H1 (cell line): ENCODE data around the gene STAT3. TPM values are rescaled to one million over a fixed set of nuclear protein-coding genes. Genes with fewer than 3 reads are reported as not detected.

ENCODE experiments used
- CTCF ChIA-PET: fragments of 300-600 bp; sonication (Branson Sonifier 250); formaldehyde crosslinking; loops from one replicate; lab custom pipeline; 2021; ENCODE audit not compliant: partially characterized antibody; lab: Charles Lee
- POLR2A ChIA-PET: fragments of 300-600 bp; sonication (Branson Sonifier 250); formaldehyde crosslinking; loops from one replicate; lab custom pipeline; 2021; ENCODE audit warnings: inconsistent platforms; ENCODE audit not compliant: partially characterized antibody; lab: Charles Lee
- DNase-seq, 2 experiments: peaks; one replicate each; pipeline versions ENCODE4 v3.0.0 to v3.0.0-alpha.2; 2010 to 2022; ENCODE audit warnings: low spot score in 2 of 2, low read depth in 1 of 2, mixed read lengths in 1 of 2
- FAIRE-seq: peaks from 2 replicates; lab custom pipeline; 2011; peaks lifted over from hg19 to GRCh38; lab: Jason Lieb, UNC
- H2AFZ ChIP-seq: 2 replicates; pipeline ENCODE4 v1.8.1; 2012; ENCODE audit warnings: low read length, inconsistent platforms
- H2AK5ac ChIP-seq: 2 replicates; pipeline ENCODE4 v1.6.1; 2013; ENCODE audit warnings: low read depth, low read length
- H2BK120ac ChIP-seq: replicated peaks from 2 replicates; pipeline ENCODE3; 2013; ENCODE audit warnings: low read depth, low read length, inconsistent platforms
- H2BK12ac ChIP-seq: 2 replicates; pipeline ENCODE4 v1.6.1; 2013; ENCODE audit warnings: low read depth, low read length
- H2BK15ac ChIP-seq: 2 replicates; pipeline ENCODE4 v1.6.1; 2013; ENCODE audit warnings: low read length
- H2BK20ac ChIP-seq: 2 replicates; pipeline ENCODE4 v1.6.1; 2013; ENCODE audit warnings: low read length
- H2BK5ac ChIP-seq: 2 replicates; pipeline ENCODE4 v1.6.1; 2013; ENCODE audit warnings: low read depth, low read length
- H3K14ac ChIP-seq: 2 replicates; pipeline ENCODE4 v1.6.1; 2013; ENCODE audit warnings: inconsistent platforms; ENCODE audit not compliant: insufficient read length
- H3K18ac ChIP-seq: 2 replicates; pipeline ENCODE4 v1.6.1; 2013; ENCODE audit warnings: low read length; ENCODE audit errors: extremely low read depth
- H3K23ac ChIP-seq: 2 replicates; pipeline ENCODE4 v1.6.1; 2013; ENCODE audit warnings: inconsistent platforms; ENCODE audit not compliant: insufficient read length
- H3K23me2 ChIP-seq: 2 replicates; pipeline ENCODE4 v1.6.1; 2013; ENCODE audit warnings: low read depth, low read length
- H3K27ac ChIP-seq: 2 replicates; pipeline ENCODE4 v1.6.1; 2011; ENCODE audit warnings: low read depth, low read length, inconsistent platforms
- H3K27me3 ChIP-seq, 4 experiments: replicated peaks in 1 of 4; 1 replicate in 1 of 4; 2 replicates in 3 of 4; pipeline versions ENCODE4 v1.6.1 to v1.8.1; 2011 to 2013; ENCODE audit warnings: low read length in 3 of 4, mild to moderate bottlenecking in 3 of 4, inconsistent platforms in 2 of 4, mixed read lengths in 2 of 4, moderate library complexity in 1 of 4; ENCODE audit not compliant: control insufficient read depth in 3 of 4, insufficient read depth in 3 of 4; ENCODE audit errors: extremely low read depth in 1 of 4
- H3K36me3 ChIP-seq, 4 experiments: 2 replicates each; pipeline versions ENCODE4 v1.6.1 to v1.8.1; 2011 to 2013; ENCODE audit warnings: mild to moderate bottlenecking in 4 of 4, low read length in 3 of 4, moderate library complexity in 2 of 4, control low read depth in 1 of 4, inconsistent platforms in 1 of 4; ENCODE audit not compliant: insufficient read depth in 4 of 4, control insufficient read depth in 2 of 4
- H3K4ac ChIP-seq: replicated peaks from 2 replicates; pipeline ENCODE3; 2013; ENCODE audit warnings: low read length, low read depth, mixed read lengths, inconsistent platforms; ENCODE audit not compliant: insufficient read length
- H3K4me1 ChIP-seq, 4 experiments: replicated peaks in 1 of 4; 1 replicate in 1 of 4; 2 replicates in 3 of 4; pipeline versions ENCODE4 v1.6.1 to v1.8.1; 2011 to 2013; ENCODE audit warnings: low read length in 3 of 4, inconsistent platforms in 2 of 4, mixed read lengths in 1 of 4; ENCODE audit not compliant: insufficient read depth in 4 of 4, control insufficient read depth in 3 of 4
- H3K4me2 ChIP-seq, 2 experiments: 2 replicates each; pipeline versions ENCODE4 v1.6.1 to v1.8.1; 2011 to 2013; ENCODE audit warnings: low read depth in 2 of 2, low read length in 2 of 2, control low read depth in 1 of 2, inconsistent platforms in 1 of 2, mild to moderate bottlenecking in 1 of 2; ENCODE audit not compliant: insufficient read depth in 1 of 2
- H3K4me3 ChIP-seq, 4 experiments: fragments of 200-600, 300-600 bp in 1 of 4; sonication (generic), shearing (Covaris generic), sonication (Bioruptor Twin) in 1 of 4; 2 replicates each; pipeline versions ENCODE4 v1.5.1 to v1.8.1; 2011 to 2016; ENCODE audit warnings: low read length in 4 of 4, low read depth in 3 of 4, control low read depth in 2 of 4, inconsistent platforms in 2 of 4, mild to moderate bottlenecking in 2 of 4, mixed read lengths in 1 of 4, moderate library complexity in 1 of 4; ENCODE audit not compliant: insufficient read depth in 2 of 4; ENCODE audit errors: extremely low read depth in 1 of 4
- H3K56ac ChIP-seq: replicated peaks from 2 replicates; pipeline ENCODE3; 2013; ENCODE audit warnings: low read depth, mild to moderate bottlenecking, mixed read lengths, low read length, inconsistent platforms; ENCODE audit not compliant: insufficient read length
- H3K79me1 ChIP-seq: 2 replicates; pipeline ENCODE4 v1.6.1; 2013; ENCODE audit warnings: low read depth, low read length, control low read depth
- H3K79me2 ChIP-seq, 2 experiments: 2 replicates each; pipeline versions ENCODE4 v1.6.1 to v1.8.1; 2012 to 2013; ENCODE audit warnings: low read length in 2 of 2, mild to moderate bottlenecking in 2 of 2, inconsistent platforms in 1 of 2; ENCODE audit not compliant: insufficient read depth in 2 of 2, control insufficient read depth in 1 of 2
- H3K9ac ChIP-seq, 4 experiments: replicated peaks in 1 of 4; 1 replicate in 1 of 4; 2 replicates in 3 of 4; pipeline versions ENCODE4 v1.6.1 to v1.8.1; 2011 to 2013; ENCODE audit warnings: low read depth in 3 of 4, low read length in 3 of 4, control low read depth in 2 of 4, mild to moderate bottlenecking in 2 of 4, moderate library complexity in 2 of 4, inconsistent platforms in 1 of 4; ENCODE audit errors: extremely low read depth in 1 of 4
- H3K9me3 ChIP-seq, 2 experiments: 2 replicates each; pipeline versions ENCODE4 v1.6.1 to v1.8.1; 2012 to 2013; ENCODE audit warnings: mild to moderate bottlenecking in 2 of 2, moderate library complexity in 2 of 2, control low read depth in 1 of 2, inconsistent platforms in 1 of 2, low read depth in 1 of 2, low read length in 1 of 2, mixed read lengths in 1 of 2; ENCODE audit not compliant: insufficient read depth in 2 of 2
- H4K20me1 ChIP-seq, 2 experiments: replicated peaks in 1 of 2; 2 replicates each; pipeline versions ENCODE3 to v1.8.1; 2011 to 2013; ENCODE audit warnings: inconsistent platforms in 2 of 2, low read length in 2 of 2, mild to moderate bottlenecking in 1 of 2; ENCODE audit not compliant: insufficient read depth in 2 of 2, control insufficient read depth in 1 of 2
- H4K5ac ChIP-seq: 2 replicates; pipeline ENCODE4 v1.6.1; 2013; ENCODE audit warnings: low read length, low read depth, mixed read lengths, inconsistent platforms; ENCODE audit not compliant: insufficient read length
- H4K8ac ChIP-seq: 2 replicates; pipeline ENCODE4 v1.8.0; 2013; ENCODE audit warnings: mild to moderate bottlenecking, moderate library complexity, low read length, inconsistent platforms; ENCODE audit not compliant: insufficient read depth; ENCODE audit errors: extremely low read depth
- H4K91ac ChIP-seq: replicated peaks from 2 replicates; pipeline ENCODE3; 2013; ENCODE audit warnings: low read length, mixed read lengths, inconsistent platforms; ENCODE audit not compliant: insufficient read length
- EP300 ChIP-seq, 2 experiments: IDR thresholded peaks; 1 replicate in 1 of 2; 2 replicates in 1 of 2; pipeline ENCODE4 v1.6.1; 2011 to 2012; ENCODE audit warnings: low read depth in 2 of 2, low read length in 2 of 2, mild to moderate bottlenecking in 2 of 2, borderline replicate concordance in 1 of 2, inconsistent platforms in 1 of 2, moderate library complexity in 1 of 2
- WGBS, 2 experiments: shearing (Covaris generic) in 1 of 2; methylation state at CpG; one replicate each; pipeline versions ENCODE4 v1.1.6 to v1.1.7; 2013 to 2015; ENCODE audit warnings: low lambda C conversion rate in 2 of 2, mixed read lengths in 2 of 2, inconsistent platforms in 1 of 2, low coverage in 1 of 2, missing lambda C conversion rate in 1 of 2; ENCODE audit not compliant: insufficient replicate concordance in 2 of 2, insufficient coverage in 1 of 2, insufficient read length in 1 of 2; ENCODE audit errors: extremely low coverage in 1 of 2, missing lambda C conversion rate in 1 of 2; 5-methylcytosine and 5-hydroxymethylcytosine counted together
- polyA plus RNA-seq, 7 experiments: library from polyadenylated mRNA; depleted of rRNA in 3 of 7; stranded (reverse) in 5 of 7; unstranded in 2 of 7; fragments of >200 nt in 5 of 7; fragments of 200-250 nt in 2 of 7; gene quantifications; 1 replicate in 5 of 7; 2 replicates in 1 of 7; 4 replicates in 1 of 7; pipeline versions ENCODE4 v1.2.1 to v1.2.3, GENCODE V29; 2011 to 2013; ENCODE audit warnings: missing spikeins in 2 of 7, mixed read lengths in 2 of 7
- total RNA-seq: library from RNA; stranded (reverse); fragmentation: NEBNext Ultra II Directional; extraction: Animal tissue kit (Norgen Biotek cat#: 25700); gene quantifications from 2 replicates; pipeline ENCODE4 v1.2.1, GENCODE V29; 2021

STAT3 gene
- total and polyA plus RNA-seq, 2 of the 8 experiments (the other 6 are each of a cell fraction or from before 2014, with no cell fraction given): 38.4 to 94.1 TPM

DNA sequence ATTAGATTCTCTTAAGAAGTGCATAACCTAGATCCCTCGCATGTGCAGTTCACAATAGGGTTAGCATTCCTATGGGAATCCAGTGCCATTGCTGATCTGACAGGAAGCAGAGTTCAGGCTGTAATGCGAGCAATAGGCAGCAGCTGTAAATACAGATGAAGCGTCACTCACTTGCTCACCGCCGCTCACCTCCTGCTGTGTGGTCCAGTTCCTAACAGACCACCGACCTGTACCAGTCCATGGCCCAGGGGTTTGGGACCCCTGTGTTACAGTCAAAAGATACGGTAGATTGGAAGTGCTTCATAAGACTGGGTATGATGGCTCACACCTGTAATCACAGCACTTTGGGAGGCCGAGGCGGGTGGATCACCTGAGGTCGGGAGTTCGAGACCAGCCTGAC is 97.1 kb downstream of the STAT3 start:
- H4K8ac ChIP-seq: no peak overlapping the region
- no peak overlapping the region for H2AK5ac ChIP-seq
- no peaks in the 10 kb centered on the region for H3K36me3 ChIP-seq
- no peak overlapping the region for H4K5ac ChIP-seq
- no peaks in the 10 kb centered on the region for H3K79me2 ChIP-seq
- no peak overlapping the region for H2BK20ac ChIP-seq
- ChIA-PET POLR2A (interaction anchor here (1.2 to 5.0 kb wide), 2 partner anchors 13 to 20 kb away, joined by 3 to 33 read pairs; no protein-coding TSS in a partner anchor), CTCF (interaction anchor here (0.9 to 2.8 kb wide), 6 partner anchors 10 to 69 kb away, joined by 3 to 8 read pairs (median 4); no protein-coding TSS in a partner anchor)
- H3K4me1 ChIP-seq: peaks cover 0 to 11% (median 8%) of the 10 kb centered on the region in 4 experiments; a peak in 5 of 7 replicates
- no peak overlapping the region for H2BK120ac ChIP-seq
- WGBS, 2 experiments: 83% methylated on average over 11 of the region's 11 CpGs; no CpG with 5 or more reads in 1 of the 2 experiments
- no peak overlapping the region for H3K27ac ChIP-seq
- H3K4ac ChIP-seq: no peak overlapping the region
- no peak overlapping the region for H4K91ac ChIP-seq
- peaks cover 7 to 30% (median 25%) of the 10 kb centered on the region in 4 experiments for H3K27me3 ChIP-seq
- no peaks in the 10 kb centered on the region for H3K9me3 ChIP-seq
- no peak overlapping the region for H2AFZ ChIP-seq
- H3K23ac ChIP-seq: no peak overlapping the region
- no peak overlapping the region for H3K18ac ChIP-seq
- DNase-seq (no peak), FAIRE-seq (no peak)
- H3K14ac ChIP-seq: no peak overlapping the region
- no peak overlapping the region for H2BK15ac ChIP-seq
- no peak overlapping the region for H2BK5ac ChIP-seq
- H3K4me3 ChIP-seq: no peak overlapping the region
- H3K56ac ChIP-seq: no peak overlapping the region
- H2BK12ac ChIP-seq: no peak overlapping the region
- no peak overlapping the region for H3K9ac ChIP-seq
- H3K4me2 ChIP-seq: no peak overlapping the region
- no peaks in the 10 kb centered on the region for H4K20me1 ChIP-seq
- H3K79me1 ChIP-seq: no peaks in the 10 kb centered on the region
- no peaks in the 10 kb centered on the region; the same call in 1 of the 2 replicates for H3K23me2 ChIP-seq
- TF ChIP-seq EP300 (IDR thresholded peaks at IDR 0.05; ENCODE audit: borderline replicate concordance in 1 of 2, low read depth in 2 of 2, low read length in 2 of 2): no peak
